K562 (cell line): ENCODE data around the gene FAM90A1.
"Not testable (repeated sequence)": the region's sequence is repeated elsewhere in the genome, so short reads cannot be mapped to it uniquely, and the experiment has no call there.

ENCODE experiments used
- ATF7 ChIP-seq: fragments of 450-650 bp; IDR thresholded peaks from 2 replicates; pipeline ENCODE4 v1.7.1; 2014; ENCODE audit warnings: mild to moderate bottlenecking, moderate library complexity
- CREB1 ChIP-seq, 2 experiments: sonication (generic) in 1 of 2; formaldehyde crosslinking in 1 of 2; IDR thresholded peaks; 2 replicates each; pipeline versions ENCODE4 v1.6.1 to v1.8.0; 2012 to 2022; ENCODE audit warnings: inconsistent platforms in 1 of 2, mild to moderate bottlenecking in 1 of 2, missing genetic modification reagents in 1 of 2, moderate library complexity in 1 of 2
- MXI1 ChIP-seq: IDR thresholded peaks from 2 replicates; pipeline ENCODE4 v1.6.1; 2011; ENCODE audit warnings: low read depth, mild to moderate bottlenecking, improper control_type of control experiment, low read length
- PHB2 ChIP-seq: fragments of 450-650 bp; IDR thresholded peaks from 2 replicates; pipeline ENCODE4 v1.6.1; 2017; ENCODE audit warnings: low read depth
- SIN3B ChIP-seq: fragments of 450-650 bp; IDR thresholded peaks from 2 replicates; pipeline ENCODE4 v1.6.1; 2017; ENCODE audit warnings: low read depth, mild to moderate bottlenecking, moderate library complexity
- ZBTB2 ChIP-seq: fragments of 450-650 bp; IDR thresholded peaks from 2 replicates; pipeline ENCODE4 v1.6.1; 2016; ENCODE audit warnings: antibody characterized with exemption

- TF ChIP-seq MXI1; ZBTB2; ATF7; CREB1 (IDR thresholded peaks at IDR 0.05); CREB1 (CRISPR knock-in tag; IDR thresholded peaks at IDR 0.05); SIN3B; PHB2: not testable (repeated sequence)
Measured at GRCh38 chr12:8226992-8227731, at the start of gene FAM90A1.
